ENCODE measurements around the gene TAT.
A peak's percentile ranks its signal among the peaks of the same experiment; 100 is the strongest.

The TAT gene

DNA sequence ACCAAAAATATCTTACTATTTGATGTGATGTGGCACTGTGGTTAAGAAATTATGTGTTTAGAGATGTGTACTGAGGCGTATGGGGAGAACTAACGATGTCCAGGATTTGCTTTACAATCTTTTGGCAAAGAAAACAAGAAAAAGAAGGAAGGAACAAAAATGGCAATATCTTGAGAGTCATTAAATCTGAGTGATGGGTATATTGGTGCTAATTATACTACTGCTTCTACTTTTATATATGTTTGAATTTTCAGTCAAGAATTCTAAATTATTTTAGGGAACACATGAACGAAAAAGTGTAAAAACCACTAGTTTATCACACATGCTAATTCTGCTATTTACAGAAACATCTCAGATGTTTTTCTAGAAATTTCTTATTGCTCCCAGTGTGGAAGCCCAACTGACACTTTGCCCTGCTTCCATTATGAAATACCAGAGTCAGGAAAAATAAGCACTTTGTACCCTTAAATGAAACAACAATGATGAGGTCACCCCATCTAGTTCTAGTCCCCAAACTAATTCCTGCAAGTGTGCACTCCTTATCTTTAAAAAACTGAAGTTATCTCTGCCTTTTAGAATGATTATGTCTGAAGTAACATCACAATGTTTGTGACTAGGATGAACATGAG, 18.8 kb downstream of the TAT start:
- ChIA-PET POLR2A (ENCODE audit: low non-redundant PET) (no interaction called here), CTCF (interaction anchor here (0.6 kb wide), 1 partner anchor 1037 kb away, joined by 4 read pairs; no protein-coding TSS in a partner anchor)
- TF ChIP-seq, protein P1, sequence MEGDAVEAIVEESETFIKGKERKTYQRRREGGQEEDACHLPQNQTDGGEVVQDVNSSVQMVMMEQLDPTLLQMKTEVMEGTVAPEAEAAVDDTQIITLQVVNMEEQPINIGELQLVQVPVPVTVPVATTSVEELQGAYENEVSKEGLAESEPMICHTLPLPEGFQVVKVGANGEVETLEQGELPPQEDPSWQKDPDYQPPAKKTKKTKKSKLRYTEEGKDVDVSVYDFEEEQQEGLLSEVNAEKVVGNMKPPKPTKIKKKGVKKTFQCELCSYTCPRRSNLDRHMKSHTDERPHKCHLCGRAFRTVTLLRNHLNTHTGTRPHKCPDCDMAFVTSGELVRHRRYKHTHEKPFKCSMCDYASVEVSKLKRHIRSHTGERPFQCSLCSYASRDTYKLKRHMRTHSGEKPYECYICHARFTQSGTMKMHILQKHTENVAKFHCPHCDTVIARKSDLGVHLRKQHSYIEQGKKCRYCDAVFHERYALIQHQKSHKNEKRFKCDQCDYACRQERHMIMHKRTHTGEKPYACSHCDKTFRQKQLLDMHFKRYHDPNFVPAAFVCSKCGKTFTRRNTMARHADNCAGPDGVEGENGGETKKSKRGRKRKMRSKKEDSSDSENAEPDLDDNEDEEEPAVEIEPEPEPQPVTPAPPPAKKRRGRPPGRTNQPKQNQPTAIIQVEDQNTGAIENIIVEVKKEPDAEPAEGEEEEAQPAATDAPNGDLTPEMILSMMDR (conservative IDR thresholded peaks at IDR 0.05; ENCODE audit: low read depth) = no peak

DNA sequence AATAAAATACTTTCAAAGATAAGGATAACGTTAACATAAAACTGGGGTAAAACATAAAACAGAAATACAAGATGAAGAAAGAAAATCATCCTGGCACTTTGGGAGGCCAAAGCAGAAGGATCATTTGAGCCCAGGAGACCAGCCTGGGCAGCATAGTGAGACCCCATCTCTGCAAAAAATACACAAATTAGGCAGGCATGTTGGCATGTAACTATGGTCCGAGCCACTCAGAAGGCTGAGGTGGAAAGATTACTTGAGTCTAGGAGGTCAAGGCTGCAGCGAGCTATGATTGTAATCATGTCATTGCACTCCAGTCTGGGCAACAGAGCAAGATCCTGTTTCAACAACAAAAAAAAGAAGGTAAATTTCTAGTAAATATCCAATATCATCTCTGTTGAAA, 19.6 kb downstream of the TAT start:
- TF ChIP-seq, protein P1 (conservative IDR thresholded peaks at IDR 0.05; ENCODE audit: low read depth) = no peak
- no peak for DNase-seq (ENCODE audit: low spot score)
- POLR2A ChIA-PET (ENCODE audit: low non-redundant PET) = no interaction called here
- CTCF ChIA-PET = no interaction called here
- H3K27ac ChIP-seq = no peak overlapping the region

More for the DNA sequence above, 18.8 kb downstream of the TAT start:
- no peak overlapping the region for H3K27ac ChIP-seq
- DNase-seq (ENCODE audit: low spot score) = no peak

DNA sequence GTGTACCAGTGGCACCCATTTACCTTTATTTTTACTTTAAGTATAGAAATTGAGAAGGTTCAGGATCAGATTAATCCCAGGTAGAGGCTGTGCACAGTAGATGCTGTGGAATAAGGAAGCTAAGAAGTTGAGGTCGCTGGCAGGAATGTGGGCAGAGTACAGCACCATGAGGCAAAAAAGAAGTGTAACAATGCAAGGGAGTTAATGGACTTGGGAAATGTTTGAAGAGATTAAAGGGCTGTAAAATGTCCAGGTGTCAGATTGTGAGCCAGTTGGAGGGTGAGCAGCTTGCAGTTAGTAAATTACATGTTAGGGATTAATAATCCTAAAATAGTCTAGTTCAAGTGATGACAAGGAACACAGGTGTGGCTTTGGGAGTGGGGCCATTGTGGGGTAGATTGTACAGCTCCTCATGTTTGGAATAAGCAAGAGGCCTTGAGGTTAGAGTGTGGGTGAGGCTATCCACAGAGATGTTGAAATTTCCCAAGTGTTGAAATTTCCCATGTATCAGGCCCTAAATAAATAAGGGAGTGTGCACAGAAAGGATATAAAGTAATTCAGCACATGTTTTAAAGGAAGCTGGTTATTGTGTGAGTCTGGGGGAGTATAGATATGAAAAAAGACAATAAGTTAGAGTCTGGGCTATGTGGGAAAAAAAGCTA, 21.5 kb downstream of the TAT start:
- POLR2A ChIA-PET (ENCODE audit: low non-redundant PET) = no interaction called here
- TF ChIP-seq, protein P1 (conservative IDR thresholded peaks at IDR 0.05; ENCODE audit: low read depth) = no peak
- H3K27ac ChIP-seq = no peak overlapping the region
- CTCF ChIA-PET = no interaction called here
- DNase-seq (ENCODE audit: low spot score) = no peak

DNA sequence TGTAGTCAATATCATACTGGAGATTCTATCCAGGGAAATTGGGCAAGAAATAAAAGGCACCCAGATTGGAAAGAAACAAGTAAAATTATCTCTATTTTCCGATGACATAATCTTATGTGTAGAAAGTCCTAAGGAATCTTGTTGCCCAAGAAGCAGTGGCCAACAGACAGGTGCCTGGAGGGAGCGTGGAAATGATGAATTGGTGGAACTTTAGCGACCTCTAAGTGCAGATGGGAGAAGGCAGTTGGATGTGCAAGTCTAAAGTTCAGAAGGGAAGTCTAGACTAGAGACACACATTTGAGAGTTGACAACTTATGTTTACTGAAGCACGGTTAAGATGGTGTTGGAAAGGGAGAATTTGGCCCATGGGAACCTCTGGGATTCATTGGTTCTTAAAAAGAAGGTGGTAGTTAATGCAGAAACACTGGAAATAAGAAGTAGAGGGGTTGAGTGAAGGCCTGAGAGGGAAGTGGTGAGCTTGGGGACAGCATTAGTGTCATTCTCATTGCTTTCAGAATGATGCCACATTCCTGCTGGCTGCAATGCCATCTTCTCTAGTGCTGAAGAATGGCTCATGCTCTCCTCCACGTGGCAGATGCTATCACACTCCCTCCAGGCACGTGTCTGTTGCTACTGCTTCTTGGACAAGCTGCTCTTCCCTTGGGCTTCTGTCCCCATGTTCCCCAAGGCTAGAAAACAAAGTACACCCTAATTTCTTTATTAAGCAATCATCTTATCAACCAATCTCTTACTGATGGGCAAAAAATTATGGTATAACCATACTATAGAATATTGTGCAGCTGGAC, 24.0 kb downstream of the TAT start:
- TF ChIP-seq, protein P1 (conservative IDR thresholded peaks at IDR 0.05; ENCODE audit: low read depth) = no peak
- CTCF ChIA-PET = interaction anchor here (0.6 to 1.3 kb wide), 2 partner anchors 12 to 49 kb away, joined by 3 read pairs; no protein-coding TSS in a partner anchor
- no peak overlapping the region for H3K27ac ChIP-seq
- no peak for DNase-seq (ENCODE audit: low spot score)
- POLR2A ChIA-PET (ENCODE audit: low non-redundant PET) = no interaction called here

DNA sequence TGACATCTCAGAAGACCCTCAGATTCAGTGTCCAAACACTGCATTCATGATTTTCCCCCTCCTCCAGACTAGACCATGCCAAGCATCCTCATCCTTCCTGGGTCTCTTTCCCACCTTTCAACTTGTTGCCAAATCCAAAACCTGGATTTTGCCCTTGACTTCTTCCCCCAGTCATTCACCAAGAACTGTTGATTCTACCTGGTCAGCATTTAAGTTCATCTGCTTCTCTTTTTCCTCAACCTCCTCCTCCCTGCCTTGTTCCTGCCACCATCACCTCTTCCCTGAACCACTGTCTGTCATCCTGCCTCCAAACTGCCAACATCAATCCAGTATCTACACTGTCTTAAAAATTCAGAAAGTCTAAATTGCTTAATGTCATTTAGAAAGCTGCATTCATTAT, 29.7 kb downstream of the TAT start:
- CTCF ChIA-PET = no interaction called here
- POLR2A ChIA-PET (ENCODE audit: low non-redundant PET) = no interaction called here
- no peak overlapping the region for H3K27ac ChIP-seq
- no peak for DNase-seq (ENCODE audit: low spot score)
- TF ChIP-seq, protein P1 (conservative IDR thresholded peaks at IDR 0.05; ENCODE audit: low read depth) = no peak

DNA sequence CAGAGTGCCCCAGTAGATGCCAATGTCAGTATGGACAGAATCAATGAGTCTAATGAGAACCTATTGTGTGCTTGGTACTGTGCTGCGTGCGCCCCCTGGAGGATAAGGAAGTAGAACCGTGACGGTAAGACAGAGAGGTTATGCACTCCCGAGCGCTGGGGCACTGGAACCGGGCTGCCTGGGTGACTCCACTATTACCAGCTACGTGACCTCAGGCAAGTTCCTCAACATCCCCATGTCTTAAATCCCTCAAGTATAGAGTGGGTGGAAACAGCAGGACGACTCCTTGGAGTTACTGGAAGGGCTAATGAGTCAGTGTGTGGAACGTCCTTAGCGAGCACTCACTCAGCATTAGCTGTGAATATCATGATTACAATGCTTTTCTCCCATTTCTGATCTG, 34.5 kb downstream of the TAT start:
- TF ChIP-seq, protein P1 (conservative IDR thresholded peaks at IDR 0.05; ENCODE audit: low read depth) = no peak; the same call in 1 of the 2 replicates
- DNase-seq (ENCODE audit: low spot score) = peak; percentile 44
- CTCF ChIA-PET = interaction anchor here (0.5 kb wide), 1 partner anchor 50 kb away, joined by 3 read pairs; no protein-coding TSS in a partner anchor
- no peak overlapping the region for H3K27ac ChIP-seq
- POLR2A ChIA-PET (ENCODE audit: low non-redundant PET) = no interaction called here

All from RWPE1 (cell line).